HG03045 (cell line): ENCODE measurements around the gene ALG12.

Source experiments
- ATAC-seq: cut with Tn5 transposase; IDR thresholded peaks from one replicate; pipeline ENCODE4 v1.9.1; 2021; ENCODE audit warnings: mild to moderate bottlenecking, moderate library complexity; ENCODE audit not compliant: unreplicated experiment

The ALG12 gene

GRCh38 chr22:49958366-49958921 is 40.2 kb upstream of the ALG12 start:
- ATAC-seq, result no peak

- no peak for ATAC-seq
Observed at GRCh38 chr22:49957826-49958365, 39.7 kb upstream of the ALG12 start.

GRCh38 chr22:49956914-49957825 is 38.9 kb upstream of the ALG12 start:
- no peak for ATAC-seq

GRCh38 chr22:49956418-49956770 is 38.2 kb upstream of the ALG12 start:
- no peak for ATAC-seq

GRCh38 chr22:49955581-49956417 is 37.6 kb upstream of the ALG12 start:
- ATAC-seq, result no peak

GRCh38 chr22:49954991-49955580 is 36.8 kb upstream of the ALG12 start:
- ATAC-seq, result no peak

- ATAC-seq, result no peak
Observed at GRCh38 chr22:49954354-49954753, 36.1 kb upstream of the ALG12 start.

GRCh38 chr22:49953680-49954344 is 35.6 kb upstream of the ALG12 start:
- ATAC-seq, result no peak

GRCh38 chr22:49953027-49953679 is 34.9 kb upstream of the ALG12 start:
- no peak for ATAC-seq

GRCh38 chr22:49951986-49952896 is 34.0 kb upstream of the ALG12 start:
- no peak for ATAC-seq

- no peak for ATAC-seq
Observed at GRCh38 chr22:49951678-49951985, 33.4 kb upstream of the ALG12 start.

- no peak for ATAC-seq
Observed at GRCh38 chr22:49951000-49951677, 32.9 kb upstream of the ALG12 start.

GRCh38 chr22:49950396-49950994 is 32.3 kb upstream of the ALG12 start:
- no peak for ATAC-seq

- ATAC-seq, result no peak
Observed at GRCh38 chr22:49949914-49950292, 31.7 kb upstream of the ALG12 start.

- ATAC-seq, result no peak
Observed at GRCh38 chr22:49948958-49949913, 31.0 kb upstream of the ALG12 start.

GRCh38 chr22:49948116-49948957 is 30.1 kb upstream of the ALG12 start:
- no peak for ATAC-seq
